ENCODE measurements around the gene ALAS1.

The ALAS1 gene

GRCh38 chr3:52233968-52234367 lies 36.0 kb downstream of the ALAS1 start:
- no peaks in the 10 kb centered on the region for H3K9me3 ChIP-seq (ENCODE audit: low read length)
- no peaks in the 10 kb centered on the region for H3K27me3 ChIP-seq (ENCODE audit: control insufficient read depth in 1 of 2, insufficient read depth in 2 of 2, low read length in 2 of 2)
- H3K4me3 ChIP-seq (ENCODE audit: low read depth in 1 of 2, low read length in 2 of 2), result no peak overlapping the region
- H3K36me3 ChIP-seq (ENCODE audit: insufficient read depth, low read length), result peaks cover 47% of the 10 kb centered on the region
- H3K9ac ChIP-seq (ENCODE audit: low read length), result no peak overlapping the region
- peaks cover 45% of the 10 kb centered on the region for H3K4me1 ChIP-seq (ENCODE audit: insufficient read depth, low read length)
- H3K27ac ChIP-seq (ENCODE audit: low read depth, low read length), result no peak overlapping the region

- Histone ChIP-seq H3K27me3 (ENCODE audit: control insufficient read depth in 1 of 2, insufficient read depth in 2 of 2, low read length in 2 of 2) (no peaks in the 10 kb centered on the region), H3K4me3 (ENCODE audit: low read depth in 1 of 2, low read length in 2 of 2) (no peak overlapping the region), H3K27ac (ENCODE audit: low read depth, low read length) (no peak overlapping the region), H3K36me3 (ENCODE audit: insufficient read depth, low read length) (peaks cover 39% of the 10 kb centered on the region), H3K9me3 (ENCODE audit: low read length) (no peaks in the 10 kb centered on the region), H3K4me1 (ENCODE audit: insufficient read depth, low read length) (peaks cover 47% of the 10 kb centered on the region), H3K9ac (ENCODE audit: low read length) (no peak overlapping the region)
These were observed 36.8 kb downstream of the ALAS1 start for GRCh38 chr3:52234516-52235447.

GRCh38 chr3:52236424-52236886 lies 38.5 kb downstream of the ALAS1 start:
- Histone ChIP-seq H3K27me3 (ENCODE audit: control insufficient read depth in 1 of 2, insufficient read depth in 2 of 2, low read length in 2 of 2) (no peaks in the 10 kb centered on the region), H3K9me3 (ENCODE audit: low read length) (no peaks in the 10 kb centered on the region), H3K27ac (ENCODE audit: low read depth, low read length) (peak overlapping the region; percentile 99), H3K9ac (ENCODE audit: low read length) (peak overlapping the region; percentile 63), H3K36me3 (ENCODE audit: insufficient read depth, low read length) (peaks cover 23% of the 10 kb centered on the region), H3K4me3 (ENCODE audit: low read depth in 1 of 2, low read length in 2 of 2) (no peak overlapping the region), H3K4me1 (ENCODE audit: insufficient read depth, low read length) (peaks cover 53% of the 10 kb centered on the region)

GRCh38 chr3:52237006-52237656 lies 39.2 kb downstream of the ALAS1 start:
- Histone ChIP-seq H3K9ac (ENCODE audit: low read length) (peak overlapping the region; percentile 63), H3K4me1 (ENCODE audit: insufficient read depth, low read length) (peaks cover 53% of the 10 kb centered on the region), H3K4me3 (ENCODE audit: low read depth in 1 of 2, low read length in 2 of 2) (peak overlapping the region in 1 of 2 donors; percentile 98)

GRCh38 chr3:52237657-52238172 lies 39.8 kb downstream of the ALAS1 start:
- peak overlapping the region; percentile 63 for H3K9ac ChIP-seq (ENCODE audit: low read length)
- no peaks in the 10 kb centered on the region for H3K27me3 ChIP-seq (ENCODE audit: control insufficient read depth in 1 of 2, insufficient read depth in 2 of 2, low read length in 2 of 2)
- H3K4me3 ChIP-seq (ENCODE audit: low read depth in 1 of 2, low read length in 2 of 2), result peak overlapping the region; percentile 47 to 98
- no peaks in the 10 kb centered on the region for H3K9me3 ChIP-seq (ENCODE audit: low read length)
- peaks cover 15% of the 10 kb centered on the region for H3K36me3 ChIP-seq (ENCODE audit: insufficient read depth, low read length)
- H3K27ac ChIP-seq (ENCODE audit: low read depth, low read length), result peak overlapping the region; percentile 99
- peaks cover 53% of the 10 kb centered on the region for H3K4me1 ChIP-seq (ENCODE audit: insufficient read depth, low read length)

More at GRCh38 chr3:52237006-52237656, 39.2 kb downstream of the ALAS1 start:
- Histone ChIP-seq H3K36me3 (ENCODE audit: insufficient read depth, low read length) (peaks cover 16% of the 10 kb centered on the region), H3K27me3 (ENCODE audit: control insufficient read depth in 1 of 2, insufficient read depth in 2 of 2, low read length in 2 of 2) (no peaks in the 10 kb centered on the region), H3K27ac (ENCODE audit: low read depth, low read length) (peak overlapping the region; percentile 99), H3K9me3 (ENCODE audit: low read length) (no peaks in the 10 kb centered on the region)

- Histone ChIP-seq H3K9ac (ENCODE audit: low read length) (peak overlapping the region; percentile 63), H3K36me3 (ENCODE audit: insufficient read depth, low read length) (peaks cover 15% of the 10 kb centered on the region), H3K4me1 (ENCODE audit: insufficient read depth, low read length) (peaks cover 53% of the 10 kb centered on the region), H3K27ac (ENCODE audit: low read depth, low read length) (peak overlapping the region; percentile 99), H3K9me3 (ENCODE audit: low read length) (no peaks in the 10 kb centered on the region), H3K4me3 (ENCODE audit: low read depth in 1 of 2, low read length in 2 of 2) (peak overlapping the region; percentile 47 to 98), H3K27me3 (ENCODE audit: control insufficient read depth in 1 of 2, insufficient read depth in 2 of 2, low read length in 2 of 2) (no peaks in the 10 kb centered on the region)
These were observed 40.3 kb downstream of the ALAS1 start for GRCh38 chr3:52238193-52238760.

- H3K27ac ChIP-seq (ENCODE audit: low read depth, low read length), result peak within 1 kb of the TSS; percentile 99
- H3K9ac ChIP-seq (ENCODE audit: low read length), result peak within 1 kb of the TSS; percentile 63
- peaks cover 51% of the 10 kb centered on the region for H3K4me1 ChIP-seq (ENCODE audit: insufficient read depth, low read length)
- H3K36me3 ChIP-seq (ENCODE audit: insufficient read depth, low read length), result peaks cover 15% of the 10 kb centered on the region
- H3K4me3 ChIP-seq (ENCODE audit: low read depth in 1 of 2, low read length in 2 of 2), result peak within 1 kb of the TSS; percentile 47 to 98
- no peaks in the 10 kb centered on the region for H3K9me3 ChIP-seq (ENCODE audit: low read length)
- no peaks in the 10 kb centered on the region for H3K27me3 ChIP-seq (ENCODE audit: control insufficient read depth in 1 of 2, insufficient read depth in 2 of 2, low read length in 2 of 2)
These were observed 41.1 kb downstream of the ALAS1 start, which contains the start of gene TWF2 for GRCh38 chr3:52238761-52239701. TSS of gene TWF2 (minus strand) at chr3:52239158. CDS start at chr3:52239016, 142 bp downstream.

GRCh38 chr3:52240059-52240885 lies 42.3 kb downstream of the ALAS1 start:
- H3K9me3 ChIP-seq (ENCODE audit: low read length), result no peaks in the 10 kb centered on the region
- no peak overlapping the region for H3K9ac ChIP-seq (ENCODE audit: low read length)
- H3K27me3 ChIP-seq (ENCODE audit: control insufficient read depth in 1 of 2, insufficient read depth in 2 of 2, low read length in 2 of 2), result no peaks in the 10 kb centered on the region
- peak overlapping the region; percentile 99 for H3K27ac ChIP-seq (ENCODE audit: low read depth, low read length)
- peaks cover 4% of the 10 kb centered on the region for H3K36me3 ChIP-seq (ENCODE audit: insufficient read depth, low read length)
- H3K4me3 ChIP-seq (ENCODE audit: low read depth in 1 of 2, low read length in 2 of 2), result no peak overlapping the region
- H3K4me1 ChIP-seq (ENCODE audit: insufficient read depth, low read length), result peaks cover 44% of the 10 kb centered on the region

- Histone ChIP-seq H3K4me1 (ENCODE audit: insufficient read depth, low read length) (peaks cover 39% of the 10 kb centered on the region), H3K4me3 (ENCODE audit: low read depth in 1 of 2, low read length in 2 of 2) (no peak overlapping the region), H3K36me3 (ENCODE audit: insufficient read depth, low read length) (no peaks in the 10 kb centered on the region), H3K27me3 (ENCODE audit: control insufficient read depth in 1 of 2, insufficient read depth in 2 of 2, low read length in 2 of 2) (no peaks in the 10 kb centered on the region), H3K9ac (ENCODE audit: low read length) (no peak overlapping the region), H3K9me3 (ENCODE audit: low read length) (no peaks in the 10 kb centered on the region), H3K27ac (ENCODE audit: low read depth, low read length) (no peak overlapping the region)
These were observed 43.0 kb downstream of the ALAS1 start for GRCh38 chr3:52240886-52241370.

GRCh38 chr3:52242039-52242438 lies 44.1 kb downstream of the ALAS1 start:
- peaks cover 37% of the 10 kb centered on the region for H3K4me1 ChIP-seq (ENCODE audit: insufficient read depth, low read length)
- H3K27me3 ChIP-seq (ENCODE audit: control insufficient read depth in 1 of 2, insufficient read depth in 2 of 2, low read length in 2 of 2), result no peaks in the 10 kb centered on the region
- H3K36me3 ChIP-seq (ENCODE audit: insufficient read depth, low read length), result no peaks in the 10 kb centered on the region
- H3K27ac ChIP-seq (ENCODE audit: low read depth, low read length), result no peak overlapping the region
- no peak overlapping the region for H3K9ac ChIP-seq (ENCODE audit: low read length)
- H3K4me3 ChIP-seq (ENCODE audit: low read depth in 1 of 2, low read length in 2 of 2), result no peak overlapping the region
- H3K9me3 ChIP-seq (ENCODE audit: low read length), result no peaks in the 10 kb centered on the region
